Esophagus (tissue), 2 donors: Measurements from ENCODE around the gene SERPINB13. TPM values are rescaled to one million over a fixed set of nuclear protein-coding genes. Genes with fewer than 3 reads are reported as not detected.

ENCODE experiments used
- H3K27ac ChIP-seq, 2 donors: one replicate each; pipeline ENCODE4 v1.5.1; 2013; ENCODE audit warnings: low read depth in 2 of 2, mild to moderate bottlenecking in 2 of 2, inconsistent platforms in 1 of 2, low read length in 1 of 2, moderate library complexity in 1 of 2
- H3K27me3 ChIP-seq, 2 donors: one replicate each; pipeline ENCODE4 v1.6.1; 2013; ENCODE audit warnings: low read length in 2 of 2, control low read depth in 1 of 2, mild to moderate bottlenecking in 1 of 2; ENCODE audit not compliant: insufficient read depth in 2 of 2, control insufficient read depth in 1 of 2
- H3K36me3 ChIP-seq, 2 donors: one replicate each; pipeline ENCODE4 v1.6.1; 2013; ENCODE audit warnings: low read length in 1 of 2; ENCODE audit not compliant: control insufficient read depth in 2 of 2, insufficient read depth in 2 of 2
- H3K4me1 ChIP-seq, 2 donors: one replicate each; pipeline ENCODE4 v1.6.1; 2013; ENCODE audit warnings: low read length in 1 of 2; ENCODE audit not compliant: control insufficient read depth in 2 of 2, insufficient read depth in 2 of 2
- H3K4me3 ChIP-seq, 2 donors: one replicate each; pipeline ENCODE4 v1.5.1; 2013; ENCODE audit warnings: low read length in 2 of 2, mild to moderate bottlenecking in 2 of 2, low read depth in 1 of 2, moderate library complexity in 1 of 2
- H3K9me3 ChIP-seq, 2 donors: one replicate each; pipeline ENCODE4 v1.6.1; 2013; ENCODE audit warnings: mild to moderate bottlenecking in 2 of 2, low read depth in 1 of 2, low read length in 1 of 2, moderate library complexity in 1 of 2; ENCODE audit not compliant: control insufficient read depth in 2 of 2, insufficient read depth in 1 of 2
- WGBS, 2 donors: extraction: QIAGEN DNeasy Blood & Tissue Kit; methylation state at CpG; one replicate each; pipeline ENCODE4 v1.1.7; 2013; 5-methylcytosine and 5-hydroxymethylcytosine counted together
- polyA plus RNA-seq, 2 donors: library from polyadenylated mRNA; stranded (reverse); fragments of 200-250 nt; gene quantifications; one replicate each; pipeline ENCODE4 v1.2.3, GENCODE V29; 2013
- donor health status: healthy with polysubstance abuse.
- donor health status: Bipolar disorder and iron deficiency.

The SERPINB13 gene
- polyA plus RNA-seq, 2 donors = 228 to 233 TPM

GRCh38 chr18:63559567-63560491, 27.3 kb upstream of the SERPINB13 start:
- 83 to 84% methylated on average over 9 of the region's 9 CpGs for WGBS, 2 donors
- no peaks in the 10 kb centered on the region for H3K27me3 ChIP-seq
- H3K9me3 ChIP-seq = no peaks in the 10 kb centered on the region
- H3K36me3 ChIP-seq = no peaks in the 10 kb centered on the region
- H3K4me1 ChIP-seq = no peaks in the 10 kb centered on the region
- H3K27ac ChIP-seq = no peak overlapping the region
- no peak overlapping the region for H3K4me3 ChIP-seq

- WGBS, 2 donors = 93 to 95% methylated on average over 4 of the region's 4 CpGs
These were observed 24.9 kb upstream of the SERPINB13 start for GRCh38 chr18:63562284-63562683.

DNA sequence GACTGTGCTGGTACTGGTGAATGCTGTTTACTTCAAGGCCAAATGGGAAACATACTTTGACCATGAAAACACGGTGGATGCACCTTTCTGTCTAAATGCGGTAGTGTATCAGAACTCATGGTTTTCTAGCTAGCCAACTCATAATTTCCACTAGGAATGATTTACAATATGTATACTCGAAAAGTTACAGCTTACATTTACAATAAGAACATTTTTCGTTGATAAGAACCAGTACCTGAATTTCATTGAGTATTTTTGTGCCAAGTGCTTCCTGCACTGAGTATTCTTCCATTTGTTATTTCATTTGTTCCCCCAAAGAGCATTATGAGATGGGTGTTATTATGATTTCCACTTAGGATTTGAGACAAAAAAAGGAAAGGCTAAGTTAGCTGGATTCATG, 23.1 kb upstream of the SERPINB13 start:
- Histone ChIP-seq H3K27ac (no peak overlapping the region), H3K9me3 (peaks cover 0 to 2% of the 10 kb centered on the region in 2 donors), H3K36me3 (no peaks in the 10 kb centered on the region), H3K4me3 (no peak overlapping the region), H3K27me3 (no peaks in the 10 kb centered on the region), H3K4me1 (no peaks in the 10 kb centered on the region)
- 88 to 91% methylated on average over 4 of the region's 4 CpGs for WGBS, 2 donors

More at GRCh38 chr18:63562284-63562683, 24.9 kb upstream of the SERPINB13 start:
- no peaks in the 10 kb centered on the region for H3K9me3 ChIP-seq
- no peaks in the 10 kb centered on the region for H3K4me1 ChIP-seq
- no peak overlapping the region for H3K4me3 ChIP-seq
- no peaks in the 10 kb centered on the region for H3K27me3 ChIP-seq
- no peaks in the 10 kb centered on the region for H3K36me3 ChIP-seq
- no peak overlapping the region for H3K27ac ChIP-seq

DNA sequence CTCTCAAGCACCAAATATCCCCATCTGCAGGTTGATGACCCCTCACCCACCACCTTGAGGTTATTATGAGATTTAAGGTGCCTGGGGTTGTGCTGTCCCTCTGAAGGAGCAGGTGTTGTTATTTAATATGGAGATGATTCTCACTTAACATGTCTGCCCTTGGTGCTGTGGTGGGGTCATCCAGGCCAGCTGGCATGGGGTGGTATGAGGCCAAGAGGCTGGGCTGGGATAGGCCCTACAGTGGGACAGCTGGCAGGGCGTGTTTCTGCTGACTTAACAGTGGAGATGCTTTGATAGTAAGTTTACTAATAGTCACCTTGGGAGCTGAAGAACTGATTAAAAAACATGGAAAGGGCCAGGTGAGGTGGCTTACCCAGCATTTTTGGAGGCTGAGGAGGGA, 22.6 kb upstream of the SERPINB13 start:
- WGBS, 2 donors = 71 to 76% methylated on average over 1 of the region's 1 CpG
- H3K4me3 ChIP-seq = no peak overlapping the region

GRCh38 chr18:63567276-63567675, 19.9 kb upstream of the SERPINB13 start:
- no peak overlapping the region for H3K4me3 ChIP-seq
- no peak overlapping the region for H3K27ac ChIP-seq
- 76 to 81% methylated on average over 5 of the region's 5 CpGs for WGBS, 2 donors
- H3K9me3 ChIP-seq = peaks cover 0 to 2% of the 10 kb centered on the region in 2 donors
- no peaks in the 10 kb centered on the region for H3K27me3 ChIP-seq
- H3K36me3 ChIP-seq = no peaks in the 10 kb centered on the region
- no peaks in the 10 kb centered on the region for H3K4me1 ChIP-seq

More for the DNA sequence above, 22.6 kb upstream of the SERPINB13 start:
- Histone ChIP-seq H3K4me1 (no peaks in the 10 kb centered on the region), H3K36me3 (no peaks in the 10 kb centered on the region), H3K27me3 (no peaks in the 10 kb centered on the region), H3K27ac (no peak overlapping the region), H3K9me3 (peaks cover 0 to 2% of the 10 kb centered on the region in 2 donors)

DNA sequence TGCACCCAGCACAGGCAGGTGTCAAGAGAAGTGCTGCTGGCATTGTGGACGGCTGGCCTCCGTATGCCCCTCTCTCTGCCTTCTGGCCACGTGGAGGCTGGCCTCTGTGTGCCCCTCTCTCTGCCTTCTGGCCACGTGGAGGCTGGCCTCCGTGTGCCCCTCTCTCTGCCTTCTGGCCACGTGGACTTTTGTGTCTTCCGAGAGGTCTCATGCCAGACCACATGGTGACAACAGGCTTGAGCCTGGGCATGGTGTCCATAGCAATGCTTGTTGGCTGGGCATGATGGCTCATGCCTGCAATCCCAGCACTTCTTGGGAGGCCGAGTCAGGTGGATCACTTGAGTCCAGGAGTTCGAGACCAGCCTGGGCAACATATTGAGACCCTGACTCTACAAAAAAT, 19.3 kb upstream of the SERPINB13 start:
- Histone ChIP-seq H3K27me3 (no peaks in the 10 kb centered on the region), H3K4me1 (no peaks in the 10 kb centered on the region), H3K9me3 (peaks cover 0 to 2% of the 10 kb centered on the region in 2 donors), H3K36me3 (no peaks in the 10 kb centered on the region), H3K27ac (no peak overlapping the region), H3K4me3 (no peak overlapping the region)
- 75 to 76% methylated on average over 9 of the region's 9 CpGs for WGBS, 2 donors

DNA sequence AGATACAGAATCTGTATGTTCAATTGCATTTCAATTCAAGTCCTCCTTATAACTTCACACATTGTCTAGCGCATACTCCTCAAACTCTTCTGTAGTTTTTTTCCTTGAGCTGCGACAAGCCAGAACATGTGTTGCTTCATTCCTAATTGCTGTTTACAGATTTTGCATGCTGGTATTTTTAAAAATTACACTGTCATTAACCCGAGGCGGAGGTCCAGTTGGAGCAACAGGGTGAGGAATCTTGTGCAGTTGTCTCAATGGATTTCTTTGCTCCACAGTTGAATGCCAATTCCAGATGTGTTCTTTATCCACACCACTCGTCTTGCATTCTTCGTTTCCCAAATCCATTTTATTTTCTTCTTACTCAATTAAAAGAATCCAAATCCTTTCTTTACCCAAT, 16.4 kb upstream of the SERPINB13 start:
- Histone ChIP-seq H3K4me1 (no peaks in the 10 kb centered on the region), H3K36me3 (no peaks in the 10 kb centered on the region), H3K27me3 (no peaks in the 10 kb centered on the region), H3K27ac (no peak overlapping the region), H3K4me3 (no peak overlapping the region), H3K9me3 (peaks cover 0 to 2% of the 10 kb centered on the region in 2 donors)
- WGBS, 2 donors = 35 to 50% methylated on average over 6 of the region's 6 CpGs

DNA sequence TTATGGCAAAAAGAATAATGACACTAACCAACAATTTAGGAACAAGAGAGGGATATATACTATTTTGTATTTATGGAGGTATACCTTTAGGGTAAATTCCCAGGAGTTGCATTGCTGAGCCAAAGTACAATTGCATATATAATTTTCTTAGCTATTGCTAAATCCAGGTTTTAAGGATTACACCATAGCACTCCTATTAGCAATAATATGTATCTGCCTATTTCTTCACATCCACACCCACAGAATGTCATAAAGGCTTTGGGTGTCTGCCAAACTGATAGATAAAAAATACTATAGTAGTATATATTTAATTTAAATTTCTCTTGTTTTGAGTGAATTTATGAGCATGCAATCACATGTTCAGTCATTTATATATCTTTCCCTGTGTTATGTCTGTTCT, 11.5 kb upstream of the SERPINB13 start:
- Histone ChIP-seq H3K27ac (no peak overlapping the region), H3K27me3 (no peaks in the 10 kb centered on the region), H3K36me3 (no peaks in the 10 kb centered on the region), H3K9me3 (no peaks in the 10 kb centered on the region), H3K4me3 (no peak overlapping the region), H3K4me1 (no peaks in the 10 kb centered on the region)

- H3K9me3 ChIP-seq = no peaks in the 10 kb centered on the region
- WGBS, 2 donors = 14 to 18% methylated on average over 5 of the region's 5 CpGs
- no peak overlapping the region for H3K27ac ChIP-seq
- no peaks in the 10 kb centered on the region for H3K36me3 ChIP-seq
- no peak overlapping the region for H3K4me3 ChIP-seq
- H3K27me3 ChIP-seq = no peaks in the 10 kb centered on the region
- H3K4me1 ChIP-seq = no peaks in the 10 kb centered on the region
These were observed 8.7 kb upstream of the SERPINB13 start for GRCh38 chr18:63578357-63578958.
